ENCODE data around the gene ALKBH6. TPM values are rescaled to one million over a fixed set of nuclear protein-coding genes. Genes with fewer than 3 reads are reported as not detected.

Gene ALKBH6
- polyA plus RNA-seq, 1 experiment, result 17.5 TPM

DNA sequence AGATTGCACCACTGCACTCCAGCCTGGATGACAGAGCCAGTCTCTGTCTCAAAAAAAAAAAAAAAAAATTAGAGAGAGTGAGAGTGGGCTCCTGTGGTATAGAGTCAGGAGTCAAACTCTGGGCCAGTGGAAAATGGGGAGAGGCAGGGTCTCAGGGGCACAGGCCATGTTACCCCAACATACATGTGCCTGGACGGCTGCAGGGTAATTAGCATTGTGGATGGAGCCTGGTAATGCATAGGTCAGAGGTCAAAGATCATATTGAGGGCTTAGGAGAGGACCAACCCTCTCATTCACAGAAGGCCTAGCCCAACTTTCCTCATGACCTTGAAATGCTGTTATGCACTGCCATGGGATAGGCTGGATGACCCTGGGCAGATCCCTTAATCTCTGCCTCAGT, 11.5 kb upstream of the ALKBH6 start:
- TF ChIP-seq, protein P1, sequence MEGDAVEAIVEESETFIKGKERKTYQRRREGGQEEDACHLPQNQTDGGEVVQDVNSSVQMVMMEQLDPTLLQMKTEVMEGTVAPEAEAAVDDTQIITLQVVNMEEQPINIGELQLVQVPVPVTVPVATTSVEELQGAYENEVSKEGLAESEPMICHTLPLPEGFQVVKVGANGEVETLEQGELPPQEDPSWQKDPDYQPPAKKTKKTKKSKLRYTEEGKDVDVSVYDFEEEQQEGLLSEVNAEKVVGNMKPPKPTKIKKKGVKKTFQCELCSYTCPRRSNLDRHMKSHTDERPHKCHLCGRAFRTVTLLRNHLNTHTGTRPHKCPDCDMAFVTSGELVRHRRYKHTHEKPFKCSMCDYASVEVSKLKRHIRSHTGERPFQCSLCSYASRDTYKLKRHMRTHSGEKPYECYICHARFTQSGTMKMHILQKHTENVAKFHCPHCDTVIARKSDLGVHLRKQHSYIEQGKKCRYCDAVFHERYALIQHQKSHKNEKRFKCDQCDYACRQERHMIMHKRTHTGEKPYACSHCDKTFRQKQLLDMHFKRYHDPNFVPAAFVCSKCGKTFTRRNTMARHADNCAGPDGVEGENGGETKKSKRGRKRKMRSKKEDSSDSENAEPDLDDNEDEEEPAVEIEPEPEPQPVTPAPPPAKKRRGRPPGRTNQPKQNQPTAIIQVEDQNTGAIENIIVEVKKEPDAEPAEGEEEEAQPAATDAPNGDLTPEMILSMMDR (IDR thresholded peaks at IDR 0.05; ENCODE audit: insufficient read depth, low read depth, low read length), result no peak

GRCh38 chr19:36023432-36023831, 9.4 kb upstream of the ALKBH6 start:
- DNase-seq (ENCODE audit: low read depth), result no peak
- Histone ChIP-seq H3K36me3 (ENCODE audit: control insufficient read depth, insufficient read depth, low read length) (peaks cover 42% of the 10 kb centered on the region), H3K27me3 (ENCODE audit: control insufficient read depth, insufficient read depth, low read length) (no peaks in the 10 kb centered on the region), H3K4me3 (ENCODE audit: low read depth, low read length) (no peak overlapping the region)
- TF ChIP-seq, protein P1 (IDR thresholded peaks at IDR 0.05; ENCODE audit: insufficient read depth, low read depth, low read length), result no peak
- CTCF ChIA-PET, result interaction anchor here (1.1 kb wide), 1 partner anchor 9 kb away, joined by 3 read pairs; the partner anchor contains the start of gene ALKBH6
- POLR2A ChIA-PET, result no interaction called here

More for the DNA sequence above, 11.5 kb upstream of the ALKBH6 start:
- H3K4me3 ChIP-seq (ENCODE audit: low read depth, low read length), result no peak overlapping the region
- no peaks in the 10 kb centered on the region for H3K27me3 ChIP-seq (ENCODE audit: control insufficient read depth, insufficient read depth, low read length)
- POLR2A ChIA-PET, result no interaction called here
- CTCF ChIA-PET, result no interaction called here
- peaks cover 41% of the 10 kb centered on the region for H3K36me3 ChIP-seq (ENCODE audit: control insufficient read depth, insufficient read depth, low read length)
- no peak for DNase-seq (ENCODE audit: low read depth)

- TF ChIP-seq, protein P1 (IDR thresholded peaks at IDR 0.05; ENCODE audit: insufficient read depth, low read depth, low read length), result no peak
- no peak overlapping the region for H3K4me3 ChIP-seq (ENCODE audit: low read depth, low read length)
- CTCF ChIA-PET, result interaction anchor here (1.2 kb wide), 1 partner anchor 151 kb away, joined by 3 read pairs; no protein-coding TSS in a partner anchor
- POLR2A ChIA-PET, result no interaction called here
- no peak for DNase-seq (ENCODE audit: low read depth)
- H3K36me3 ChIP-seq (ENCODE audit: control insufficient read depth, insufficient read depth, low read length), result peaks cover 32% of the 10 kb centered on the region
- H3K27me3 ChIP-seq (ENCODE audit: control insufficient read depth, insufficient read depth, low read length), result no peaks in the 10 kb centered on the region
Observed at GRCh38 chr19:36019061-36019670, 5.2 kb upstream of the ALKBH6 start.

- POLR2A ChIA-PET, result interaction anchor here (1.0 kb wide), 1 partner anchor 28 kb away, joined by 12 read pairs; no protein-coding TSS in a partner anchor
- TF ChIP-seq, protein P1 (IDR thresholded peaks at IDR 0.05; ENCODE audit: insufficient read depth, low read depth, low read length), result no peak
- Histone ChIP-seq H3K27me3 (ENCODE audit: control insufficient read depth, insufficient read depth, low read length) (no peaks in the 10 kb centered on the region), H3K36me3 (ENCODE audit: control insufficient read depth, insufficient read depth, low read length) (peaks cover 16% of the 10 kb centered on the region), H3K4me3 (ENCODE audit: low read depth, low read length) (peak overlapping the region; percentile 91)
- no peak for DNase-seq (ENCODE audit: low read depth)
- CTCF ChIA-PET, result interaction anchor here (0.8 to 1.5 kb wide), 5 partner anchors 10 to 132 kb away, joined by 3 to 5 read pairs (median 3); partner anchors contain the start of genes THAP8 and WDR62
Observed at GRCh38 chr19:36013280-36014011, 567 bp downstream of the ALKBH6 start.

DNA sequence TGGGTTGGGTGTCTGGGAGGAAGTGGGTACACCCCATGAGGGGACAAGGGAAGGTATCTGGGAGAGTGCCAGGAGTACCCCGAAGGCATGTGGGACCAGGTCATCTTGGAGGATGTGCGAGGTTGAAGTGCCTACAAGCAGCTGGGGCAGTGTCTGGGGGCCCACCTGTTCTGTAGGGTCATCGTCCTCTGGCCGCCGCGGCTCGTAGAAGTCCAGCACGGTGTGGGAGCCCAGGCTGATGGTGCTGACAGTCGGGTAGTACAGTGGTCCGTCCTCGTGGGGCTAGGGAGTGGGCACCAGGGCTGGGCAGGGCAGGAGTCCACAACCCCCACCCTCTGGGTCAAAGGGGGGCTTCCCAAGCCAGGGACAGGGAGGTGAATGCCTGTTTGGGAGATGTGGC, 3.6 kb downstream of the ALKBH6 start:
- TF ChIP-seq, protein P1 (IDR thresholded peaks at IDR 0.05; ENCODE audit: insufficient read depth, low read depth, low read length), result no peak
- Histone ChIP-seq H3K36me3 (ENCODE audit: control insufficient read depth, insufficient read depth, low read length) (0 out of 2 replicates have a peak, but pooled peaks cover 2% of the 10 kb centered on the region), H3K27me3 (ENCODE audit: control insufficient read depth, insufficient read depth, low read length) (no peaks in the 10 kb centered on the region), H3K4me3 (ENCODE audit: low read depth, low read length) (no peak overlapping the region)
- ChIA-PET CTCF (no interaction called here), POLR2A (no interaction called here)
- no peak for DNase-seq (ENCODE audit: low read depth)
